Measurements from ENCODE around the gene CABLES1.

DNA sequence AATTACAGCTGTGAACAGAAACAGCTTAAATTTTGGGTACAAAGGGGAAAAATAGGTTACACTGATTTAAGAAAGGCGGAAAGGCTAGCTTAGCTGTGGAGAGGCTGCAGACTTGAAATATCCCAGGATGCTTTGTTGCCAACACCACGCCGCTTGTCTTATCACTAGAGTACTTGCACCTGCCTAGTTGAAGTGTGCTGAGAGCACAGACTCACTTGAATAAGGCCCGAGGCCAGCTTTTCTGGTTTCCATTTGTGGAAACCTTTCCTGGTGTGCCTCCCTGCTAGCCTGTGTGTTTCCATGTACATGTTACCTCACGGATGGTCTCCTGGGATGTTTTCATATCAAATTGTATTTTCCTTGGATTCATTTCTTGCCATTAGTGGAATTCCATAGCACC lies 3.2 kb downstream of the CABLES1 start:
- TF ChIP-seq SP1 (IDR thresholded peaks at IDR 0.05) (no peak), TARDBP (IDR thresholded peaks at IDR 0.05) (no peak), FOXK2 (IDR thresholded peaks at IDR 0.05) (no peak), HDGF (IDR thresholded peaks at IDR 0.05; ENCODE audit: borderline replicate concordance) (no peak), FOXA1 (IDR thresholded peaks at IDR 0.05) (no peak), BHLHE40 (IDR thresholded peaks at IDR 0.05; ENCODE audit: borderline replicate concordance) (no peak), SUZ12 (IDR thresholded peaks at IDR 0.05) (no peak), NFRKB (IDR thresholded peaks at IDR 0.05) (no peak), ZNF384 (IDR thresholded peaks at IDR 0.05) (no peak)
